Vagina (tissue), 2 donors: ENCODE data around the gene WDR20. TPM values are rescaled to one million over a fixed set of nuclear protein-coding genes. Genes with fewer than 3 reads are reported as not detected.
"Not testable (repeated sequence)": the region's sequence is repeated elsewhere in the genome, so short reads cannot be mapped to it uniquely, and the experiment has no call there.

Source experiments
- DNase-seq, 2 donors: peaks; one replicate each; pipeline ENCODE4 v3.0.0-alpha.2; 2017; ENCODE audit errors: extremely low spot score in 2 of 2
- H3K27ac ChIP-seq: fragments of 200-600 bp; sonication (generic); one replicate; pipeline ENCODE4 v1.5.1; 2019
- H3K27me3 ChIP-seq: fragments of 200-600 bp; sonication (generic); one replicate; pipeline ENCODE4 v1.5.1; 2019
- H3K36me3 ChIP-seq, 2 donors: fragments of 200-600 bp; sonication (generic); one replicate each; pipeline ENCODE4 v1.5.1; 2017 to 2019
- H3K4me1 ChIP-seq: fragments of 200-600 bp; sonication (generic); one replicate; pipeline ENCODE4 v1.5.1; 2019
- H3K4me3 ChIP-seq, 2 donors: fragments of 200-600 bp; sonication (generic); 1 replicate in 1 of 2; 2 replicates in 1 of 2; pipeline ENCODE4 v1.5.1; 2016 to 2019
- H3K9me3 ChIP-seq: fragments of 200-600 bp; sonication (generic); one replicate; pipeline ENCODE4 v1.5.1; 2019
- POLR2A ChIP-seq, 2 donors: fragments of 450-650 bp; IDR thresholded peaks; one replicate each; pipeline ENCODE4 v1.6.1; 2017; ENCODE audit warnings: antibody characterized with exemption in 2 of 2, mild to moderate bottlenecking in 2 of 2, moderate library complexity in 2 of 2
- POLR2AphosphoS5 ChIP-seq, 2 donors: sonication (generic); formaldehyde crosslinking; IDR thresholded peaks; one replicate each; pipeline ENCODE4 v1.9.0; 2017; ENCODE audit warnings: antibody characterized with exemption in 2 of 2, mild to moderate bottlenecking in 2 of 2, low read depth in 1 of 2; ENCODE audit not compliant: insufficient read depth in 1 of 2
- intact Hi-C: fragments of 100-400 bp; cut with DNase I; formaldehyde crosslinking; loops from one replicate; pipeline ENCODE4 v1.15.1; 2023
- total RNA-seq: library from RNA; depleted of rRNA; stranded (reverse); fragments of >200 nt; gene quantifications from one replicate; pipeline ENCODE4 v1.2.3, GENCODE V29; 2016
- TF ChIP-seq, protein P1 (sequence below), 3 experiments: fragments of 450-650 bp in 2 of 3; fragments of 200-600 bp in 1 of 3; sonication (generic) in 1 of 3; IDR thresholded peaks; one replicate each; pipeline ENCODE4 v1.5.1; 2017 to 2019; ENCODE audit warnings: antibody characterized with exemption in 3 of 3, mild to moderate bottlenecking in 2 of 3, moderate library complexity in 2 of 3

WDR20 gene
- total RNA-seq, 1 donor from 2014 or later = 24.8 TPM

DNA sequence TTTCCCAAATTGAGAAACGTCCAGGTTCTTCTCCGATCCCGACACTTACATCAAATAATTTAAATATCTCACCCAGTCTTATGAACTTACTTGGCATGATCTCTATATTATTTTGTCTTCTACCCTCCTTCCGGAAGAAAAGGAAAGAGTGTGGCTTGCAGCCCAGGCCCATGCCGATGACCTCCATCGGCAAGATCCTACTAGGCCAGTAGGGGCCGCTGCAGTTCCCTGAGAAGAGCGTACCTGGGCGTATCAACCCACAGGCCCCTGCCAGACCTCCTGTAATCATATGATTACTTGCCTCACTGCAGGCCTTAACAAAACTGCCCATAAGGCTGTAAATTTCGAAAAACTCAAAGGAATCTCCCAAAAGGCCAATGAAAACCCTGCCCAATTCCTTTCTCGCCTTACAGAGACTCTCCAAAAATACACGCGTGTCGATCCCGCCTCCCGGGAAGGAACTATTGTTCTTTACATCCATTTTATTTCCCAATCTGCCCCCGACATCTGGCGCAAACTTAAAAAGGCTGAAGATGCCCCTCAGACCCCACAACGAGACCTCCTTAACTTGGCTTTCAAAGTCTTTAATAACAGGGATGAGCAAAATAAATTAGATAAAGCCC lies 95.7 kb downstream of the WDR20 start:
- no peak for DNase-seq
- Histone ChIP-seq H3K27ac (no peak overlapping the region), H3K27me3 (no peaks in the 10 kb centered on the region), H3K4me3 (no peak overlapping the region), H3K36me3 (no peaks in the 10 kb centered on the region), H3K4me1 (no peaks in the 10 kb centered on the region), H3K9me3 (no peaks in the 10 kb centered on the region)
- intact Hi-C loops = no loop called here
- peak; percentile 40 to 65 for TF ChIP-seq POLR2AphosphoS5 (IDR thresholded peaks at IDR 0.05; ENCODE audit: insufficient read depth in 1 of 2, low read depth in 1 of 2)
- TF ChIP-seq, protein P1, sequence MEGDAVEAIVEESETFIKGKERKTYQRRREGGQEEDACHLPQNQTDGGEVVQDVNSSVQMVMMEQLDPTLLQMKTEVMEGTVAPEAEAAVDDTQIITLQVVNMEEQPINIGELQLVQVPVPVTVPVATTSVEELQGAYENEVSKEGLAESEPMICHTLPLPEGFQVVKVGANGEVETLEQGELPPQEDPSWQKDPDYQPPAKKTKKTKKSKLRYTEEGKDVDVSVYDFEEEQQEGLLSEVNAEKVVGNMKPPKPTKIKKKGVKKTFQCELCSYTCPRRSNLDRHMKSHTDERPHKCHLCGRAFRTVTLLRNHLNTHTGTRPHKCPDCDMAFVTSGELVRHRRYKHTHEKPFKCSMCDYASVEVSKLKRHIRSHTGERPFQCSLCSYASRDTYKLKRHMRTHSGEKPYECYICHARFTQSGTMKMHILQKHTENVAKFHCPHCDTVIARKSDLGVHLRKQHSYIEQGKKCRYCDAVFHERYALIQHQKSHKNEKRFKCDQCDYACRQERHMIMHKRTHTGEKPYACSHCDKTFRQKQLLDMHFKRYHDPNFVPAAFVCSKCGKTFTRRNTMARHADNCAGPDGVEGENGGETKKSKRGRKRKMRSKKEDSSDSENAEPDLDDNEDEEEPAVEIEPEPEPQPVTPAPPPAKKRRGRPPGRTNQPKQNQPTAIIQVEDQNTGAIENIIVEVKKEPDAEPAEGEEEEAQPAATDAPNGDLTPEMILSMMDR (IDR thresholded peaks at IDR 0.05) = peak; percentile 43 to 77 (median 77)
- no peak for TF ChIP-seq POLR2A (IDR thresholded peaks at IDR 0.05)

DNA sequence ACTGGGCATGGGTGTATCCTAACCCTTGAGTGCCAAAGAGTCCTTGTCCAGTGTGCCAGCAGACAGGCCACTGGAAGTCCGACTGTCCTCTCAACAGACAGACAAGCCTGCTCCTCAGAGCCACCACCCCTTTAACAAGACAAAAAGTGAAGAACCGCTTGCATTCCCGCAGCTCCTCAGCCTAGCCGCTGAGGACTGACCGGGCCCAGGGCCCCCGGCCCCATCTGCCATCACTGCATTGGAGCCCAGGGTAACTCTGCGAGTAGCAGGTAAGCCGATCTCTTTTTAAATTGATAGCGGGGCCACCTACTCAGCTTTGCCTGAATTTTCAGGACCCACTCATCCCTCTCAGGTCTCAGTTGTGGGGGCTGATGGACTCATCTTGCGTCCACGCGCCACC lies 96.3 kb downstream of the WDR20 start:
- Histone ChIP-seq H3K4me1 (no peaks in the 10 kb centered on the region), H3K4me3 (no peak overlapping the region), H3K27ac (no peak overlapping the region), H3K36me3 (no peaks in the 10 kb centered on the region), H3K27me3 (no peaks in the 10 kb centered on the region), H3K9me3 (no peaks in the 10 kb centered on the region)
- TF ChIP-seq POLR2A (IDR thresholded peaks at IDR 0.05) (no peak), POLR2AphosphoS5 (IDR thresholded peaks at IDR 0.05; ENCODE audit: insufficient read depth in 1 of 2, low read depth in 1 of 2) (no peak)
- TF ChIP-seq, protein P1 (IDR thresholded peaks at IDR 0.05) = no peak
- DNase-seq = no peak
- intact Hi-C loops = no loop called here

DNA sequence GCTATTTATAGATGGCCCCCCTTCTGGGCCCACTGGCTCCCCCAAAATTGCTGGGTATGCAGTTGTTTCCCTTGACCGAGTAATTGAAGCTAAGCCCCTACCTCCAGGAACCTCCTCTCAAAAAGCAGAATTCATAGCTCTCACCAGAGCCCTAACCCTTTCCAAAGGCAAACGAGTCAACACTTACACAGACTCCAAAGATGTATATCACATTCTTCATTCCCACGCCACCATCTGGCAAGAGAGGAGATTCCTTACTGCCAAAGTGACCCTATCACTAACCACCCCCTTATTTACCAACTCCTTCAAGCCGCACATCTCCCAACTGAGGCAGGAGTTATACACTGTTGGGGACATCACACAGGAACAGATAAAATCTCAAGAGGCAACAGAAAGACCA lies 98.4 kb downstream of the WDR20 start:
- intact Hi-C loops = no loop called here
- no peak for DNase-seq
- no peaks in the 10 kb centered on the region for H3K27me3 ChIP-seq
- H3K9me3 ChIP-seq = no peaks in the 10 kb centered on the region
- TF ChIP-seq POLR2A (IDR thresholded peaks at IDR 0.05) = no peak
- TF ChIP-seq, protein P1 (IDR thresholded peaks at IDR 0.05) = no peak
- no peak for TF ChIP-seq POLR2AphosphoS5 (IDR thresholded peaks at IDR 0.05; ENCODE audit: insufficient read depth in 1 of 2, low read depth in 1 of 2)
- no peak overlapping the region for H3K4me3 ChIP-seq
- H3K36me3 ChIP-seq = no peaks in the 10 kb centered on the region
- H3K27ac ChIP-seq = no peak overlapping the region
- H3K4me1 ChIP-seq = no peaks in the 10 kb centered on the region

DNA sequence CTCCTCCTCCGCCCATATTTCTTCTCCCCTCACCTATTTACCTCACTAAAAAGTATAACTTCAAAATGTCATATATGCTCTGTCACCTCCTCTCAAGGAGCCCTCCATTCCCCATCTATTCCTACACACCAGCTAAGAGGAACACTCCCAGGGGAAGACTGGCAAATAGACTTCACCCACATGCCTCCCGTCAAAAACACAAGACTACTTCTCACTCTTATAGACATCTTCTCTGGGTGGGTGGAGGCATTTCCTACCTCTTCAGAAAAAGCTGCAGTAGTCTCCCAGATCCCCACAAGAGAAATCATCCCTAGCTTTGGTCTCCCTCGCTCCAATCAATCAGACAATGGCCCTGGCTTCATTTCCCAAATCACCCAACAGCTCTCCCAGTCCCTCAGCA lies 99.1 kb downstream of the WDR20 start:
- no peaks in the 10 kb centered on the region for H3K9me3 ChIP-seq
- no peaks in the 10 kb centered on the region for H3K36me3 ChIP-seq
- no peak for DNase-seq
- no peaks in the 10 kb centered on the region for H3K4me1 ChIP-seq
- no peak overlapping the region for H3K4me3 ChIP-seq
- intact Hi-C loops = no loop called here
- TF ChIP-seq POLR2A (IDR thresholded peaks at IDR 0.05) = no peak
- TF ChIP-seq, protein P1 (IDR thresholded peaks at IDR 0.05) = no peak
- no peak for TF ChIP-seq POLR2AphosphoS5 (IDR thresholded peaks at IDR 0.05; ENCODE audit: insufficient read depth in 1 of 2, low read depth in 1 of 2)
- H3K27ac ChIP-seq = no peak overlapping the region
- H3K27me3 ChIP-seq = no peaks in the 10 kb centered on the region

DNA sequence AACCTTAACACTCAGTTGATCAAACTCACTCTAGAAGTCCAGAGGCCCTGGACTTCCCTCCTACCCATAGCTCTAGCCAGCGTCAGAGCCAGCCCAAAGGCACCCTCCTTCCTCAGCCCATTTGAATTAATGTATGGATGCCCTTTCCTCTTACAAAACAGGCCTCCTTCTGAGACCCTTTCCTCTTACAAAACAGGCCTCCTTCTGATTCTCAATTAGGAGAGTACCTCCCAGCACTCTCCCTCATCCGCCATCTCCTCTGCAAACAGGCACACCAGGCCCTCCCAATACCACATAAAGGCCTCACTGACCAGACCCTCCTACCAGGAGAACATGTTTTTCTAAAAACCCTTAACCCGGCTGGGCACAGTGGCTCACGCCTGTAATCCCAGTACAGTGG lies 99.5 kb downstream of the WDR20 start:
- H3K27ac ChIP-seq = no peak overlapping the region
- no peak for TF ChIP-seq POLR2AphosphoS5 (IDR thresholded peaks at IDR 0.05; ENCODE audit: insufficient read depth in 1 of 2, low read depth in 1 of 2)
- no peak for TF ChIP-seq POLR2A (IDR thresholded peaks at IDR 0.05)
- TF ChIP-seq, protein P1 (IDR thresholded peaks at IDR 0.05) = no peak
- intact Hi-C loops = no loop called here

DNA sequence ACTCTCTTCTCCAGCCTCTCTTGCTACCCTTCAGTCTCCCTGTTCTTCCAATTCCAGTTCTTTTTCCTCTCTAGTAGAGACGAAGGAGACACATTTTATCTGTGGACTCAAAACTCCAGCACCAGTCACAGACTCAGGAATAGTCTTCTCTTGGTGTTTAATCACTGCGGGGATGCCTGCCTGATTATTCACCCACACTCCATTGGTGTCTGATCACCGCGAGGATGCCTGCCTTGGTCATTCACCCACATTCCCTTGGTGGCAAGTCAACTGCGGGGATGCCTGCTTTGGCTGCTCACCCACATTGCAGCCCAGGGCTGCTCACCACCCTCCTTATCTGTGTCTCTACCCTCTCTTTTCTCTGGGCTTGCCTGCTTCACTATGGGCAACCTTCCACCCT lies 100.8 kb downstream of the WDR20 start:
- H3K4me3 ChIP-seq, intact Hi-C loops, H3K4me1 ChIP-seq, H3K27me3 ChIP-seq, DNase-seq, H3K9me3 ChIP-seq, H3K27ac ChIP-seq, H3K36me3 ChIP-seq: not testable (repeated sequence)

More for the DNA sequence above, 99.5 kb downstream of the WDR20 start:
- Histone ChIP-seq H3K4me1 (no peaks in the 10 kb centered on the region), H3K27me3 (no peaks in the 10 kb centered on the region), H3K9me3 (no peaks in the 10 kb centered on the region), H3K36me3 (no peaks in the 10 kb centered on the region), H3K4me3 (no peak overlapping the region)
- DNase-seq = no peak
